Testis (tissue), 3 donors: Measurements from ENCODE around the gene PTPRD. TPM values are rescaled to one million over a fixed set of nuclear protein-coding genes. Genes with fewer than 3 reads are reported as not detected.

Experiments
- DNase-seq: peaks from one replicate; pipeline ENCODE4 v3.0.0-alpha.2; 2019
- H3K27ac ChIP-seq, 2 donors: fragments of 200-600 bp; sonication (generic); one replicate each; pipeline ENCODE4 v1.5.1; 2019
- H3K27me3 ChIP-seq: fragments of 200-600 bp; sonication (generic); one replicate; pipeline ENCODE4 v1.5.1; 2019
- H3K36me3 ChIP-seq: fragments of 200-600 bp; sonication (generic); one replicate; pipeline ENCODE4 v1.5.1; 2017; ENCODE audit warnings: low read depth; ENCODE audit errors: missing control alignments
- H3K4me1 ChIP-seq: fragments of 200-600 bp; sonication (generic); one replicate; pipeline ENCODE4 v1.5.1; 2019
- H3K4me3 ChIP-seq, 2 donors: fragments of 200-600 bp; sonication (generic); one replicate each; pipeline ENCODE4 v1.5.1; 2017 to 2019
- H3K9me3 ChIP-seq: fragments of 200-600 bp; sonication (generic); one replicate; pipeline ENCODE4 v1.5.1; 2017
- CTCF ChIP-seq, 3 experiments: fragments of 450-650 bp in 2 of 3; fragments of 200-600 bp in 1 of 3; sonication (generic) in 1 of 3; IDR thresholded peaks; one replicate each; pipeline ENCODE4 v1.5.1; 2016 to 2019; ENCODE audit warnings: antibody characterized with exemption in 3 of 3, mild to moderate bottlenecking in 2 of 3, moderate library complexity in 1 of 3
- POLR2A ChIP-seq: fragments of 450-650 bp; IDR thresholded peaks from one replicate; pipeline ENCODE4 v1.6.1; 2017; ENCODE audit warnings: antibody characterized with exemption, mild to moderate bottlenecking, moderate library complexity
- WGBS, 2 donors: methylation state at CpG; one replicate each; pipeline ENCODE4 v1.1.5; 2018; 5-methylcytosine and 5-hydroxymethylcytosine counted together
- intact Hi-C: fragments of 100-400 bp; cut with DNase I; formaldehyde crosslinking; loops from one replicate; pipeline ENCODE4 v1.15.1; 2023; ENCODE audit warnings: low total_unique reads
- polyA plus RNA-seq: library from polyadenylated mRNA; stranded (reverse); fragments of 350-450 nt; fragmentation: Illumina TruSeq; extraction: RNeasy Lipid Tissue Mini Kit (QIAGEN cat#74804); gene quantifications from one replicate; pipeline ENCODE4 v1.2.3, GENCODE V29; 2014; ENCODE audit warnings: low read depth, low replicate concordance; ENCODE audit not compliant: insufficient read depth
- total RNA-seq, 2 donors: library from RNA; depleted of rRNA; stranded (reverse); fragments of >200 nt; gene quantifications; one replicate each; pipeline ENCODE4 v1.2.3, GENCODE V29; 2016

Gene PTPRD
- total and polyA plus RNA-seq, 3 donors from 2014 or later, result 15.4 to 33.6 (median 32.5) TPM

- H3K9me3 ChIP-seq, result no peaks in the 10 kb centered on the region
- H3K27ac ChIP-seq, result no peak overlapping the region
- H3K27me3 ChIP-seq, result no peaks in the 10 kb centered on the region
- no peaks in the 10 kb centered on the region for H3K36me3 ChIP-seq
- no peak for DNase-seq
- intact Hi-C loops, result no loop called here
- H3K4me3 ChIP-seq, result no peak overlapping the region
- no peaks in the 10 kb centered on the region for H3K4me1 ChIP-seq
- WGBS, 2 donors, result 94 to 97% methylated on average over 10 of the region's 10 CpGs
- TF ChIP-seq POLR2A (no peak), CTCF (IDR thresholded peaks at IDR 0.05) (no peak)
Measured at GRCh38 chr9:8644571-8644970, 1968.2 kb downstream of the PTPRD start.

DNA sequence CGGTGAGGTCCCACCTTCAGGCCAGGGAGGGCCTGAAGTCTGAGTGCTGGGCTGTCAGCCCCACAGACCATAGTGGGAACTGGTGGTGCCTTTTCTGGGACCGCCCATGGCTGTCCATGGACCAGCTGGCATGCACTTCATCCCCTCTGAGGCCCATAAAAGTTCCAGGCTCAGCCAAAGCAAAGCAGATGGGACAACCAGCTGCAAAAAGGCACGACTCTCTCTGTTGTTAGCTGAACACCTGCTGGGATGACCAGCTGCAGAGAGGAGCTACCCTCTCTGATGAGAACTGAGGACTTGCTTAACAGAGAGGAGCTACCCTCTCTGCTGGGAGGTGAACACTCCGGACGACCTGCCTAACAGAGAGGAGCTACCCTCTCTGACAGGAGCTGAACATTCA is 1968.9 kb downstream of the PTPRD start:
- Histone ChIP-seq H3K27ac (no peak overlapping the region), H3K27me3 (no peaks in the 10 kb centered on the region), H3K4me3 (no peak overlapping the region), H3K36me3 (no peaks in the 10 kb centered on the region), H3K4me1 (no peaks in the 10 kb centered on the region), H3K9me3 (no peaks in the 10 kb centered on the region)
- no peak for TF ChIP-seq CTCF (IDR thresholded peaks at IDR 0.05)
- TF ChIP-seq POLR2A, result no peak
- no peak for DNase-seq
- intact Hi-C loops, result no loop called here
- 87 to 94% methylated on average over 3 to 5 of the region's 5 CpGs for WGBS, 2 donors

GRCh38 chr9:8643464-8643863 is 1969.3 kb downstream of the PTPRD start:
- Histone ChIP-seq H3K4me1 (no peaks in the 10 kb centered on the region), H3K27me3 (no peaks in the 10 kb centered on the region), H3K9me3 (no peaks in the 10 kb centered on the region), H3K4me3 (no peak overlapping the region), H3K27ac (no peak overlapping the region), H3K36me3 (no peaks in the 10 kb centered on the region)
- 95 to 97% methylated on average over 5 to 6 of the region's 6 CpGs for WGBS, 2 donors
- intact Hi-C loops, result no loop called here
- DNase-seq, result no peak
- no peak for TF ChIP-seq POLR2A

DNA sequence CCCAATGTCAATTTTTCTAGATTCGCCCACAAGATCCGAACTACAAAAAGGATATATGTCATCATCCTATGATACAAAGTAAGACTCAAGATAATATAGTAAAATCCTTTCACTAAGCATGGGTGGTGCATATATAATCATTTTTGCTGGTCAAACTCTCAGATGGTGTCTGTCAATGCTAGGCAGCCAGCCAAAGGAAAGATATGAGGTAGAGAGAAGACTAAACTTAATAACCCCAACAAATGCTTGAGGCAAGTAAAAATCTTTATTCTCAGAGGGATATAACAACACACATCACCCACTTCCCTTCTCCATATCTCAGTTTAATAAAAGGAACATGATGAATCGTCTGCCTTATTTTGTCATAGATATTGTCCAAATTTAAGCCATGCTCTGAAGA is 1972.0 kb downstream of the PTPRD start:
- 73 to 89% methylated on average over 3 of the region's 3 CpGs for WGBS, 2 donors
- Histone ChIP-seq H3K4me3 (no peak overlapping the region), H3K9me3 (no peaks in the 10 kb centered on the region), H3K36me3 (no peaks in the 10 kb centered on the region), H3K27ac (no peak overlapping the region), H3K27me3 (no peaks in the 10 kb centered on the region), H3K4me1 (no peaks in the 10 kb centered on the region)
- intact Hi-C loops, result no loop called here
- no peak for TF ChIP-seq POLR2A
- TF ChIP-seq CTCF (IDR thresholded peaks at IDR 0.05), result no peak
- DNase-seq, result no peak

GRCh38 chr9:8637626-8638025 is 1975.2 kb downstream of the PTPRD start:
- H3K4me3 ChIP-seq, result no peak overlapping the region
- intact Hi-C loops, result no loop called here
- no peak for DNase-seq
- TF ChIP-seq POLR2A (no peak), CTCF (IDR thresholded peaks at IDR 0.05) (no peak)
- no peaks in the 10 kb centered on the region for H3K27me3 ChIP-seq
- WGBS, 2 donors, result 94 to 97% methylated on average over 1 of the region's 1 CpG
- H3K27ac ChIP-seq, result no peak overlapping the region
- no peaks in the 10 kb centered on the region for H3K9me3 ChIP-seq
- H3K36me3 ChIP-seq, result no peaks in the 10 kb centered on the region
- no peaks in the 10 kb centered on the region for H3K4me1 ChIP-seq
